Adrenal gland (tissue), 12 donors: ENCODE measurements around the gene TGDS. TPM values are rescaled to one million over a fixed set of nuclear protein-coding genes. Genes with fewer than 3 reads are reported as not detected.

Experiments used
- DNase-seq, 7 donors: peaks; one replicate each; pipeline ENCODE4 v3.0.0-alpha.2; 2019 to 2020
- H3K27ac ChIP-seq, 5 donors: fragments of 200-600 bp; sonication (generic) in 4 of 5; 1 replicate in 3 of 5; 2 replicates in 2 of 5; pipeline versions ENCODE4 v1.5.1 to v1.8.0; 2016 to 2020; ENCODE audit warnings: mild to moderate bottlenecking in 1 of 5
- H3K27me3 ChIP-seq: fragments of 200-600 bp; 2 replicates; pipeline ENCODE4 v1.8.0; 2021
- H3K36me3 ChIP-seq, 2 donors: fragments of 200-600 bp; replicated peaks in 1 of 2; 1 replicate in 1 of 2; 2 replicates in 1 of 2; pipeline versions ENCODE4 v1.5.1 to v1.8.0; 2018 to 2022
- H3K4me1 ChIP-seq, 2 donors: fragments of 200-600 bp; replicated peaks in 1 of 2; 1 replicate in 1 of 2; 2 replicates in 1 of 2; pipeline versions ENCODE4 v1.5.1 to v1.8.0; 2018 to 2021
- H3K4me3 ChIP-seq, 4 donors: fragments of 200-600 bp; sonication (generic) in 3 of 4; one replicate each; pipeline ENCODE4 v1.5.1; 2016 to 2018
- H3K9me3 ChIP-seq, 3 donors: fragments of 200-600 bp; sonication (generic) in 1 of 3; replicated peaks in 1 of 3; 1 replicate in 2 of 3; 2 replicates in 1 of 3; pipeline versions ENCODE4 v1.5.1 to v1.8.0; 2016 to 2021
- POLR2A ChIP-seq, 2 donors: fragments of 450-650 bp; IDR thresholded peaks; one replicate each; pipeline ENCODE4 v1.6.1; 2017; ENCODE audit warnings: antibody characterized with exemption in 2 of 2, mild to moderate bottlenecking in 2 of 2, moderate library complexity in 1 of 2
- WGBS, 4 donors: extraction: QIAGEN DNeasy Blood & Tissue Kit in 2 of 4; methylation state at CpG; one replicate each; pipeline versions ENCODE4 v1.1.5 to v1.1.7; 2013 to 2017; 5-methylcytosine and 5-hydroxymethylcytosine counted together
- intact Hi-C, 2 donors: fragments of 100-400 bp; cut with DNase I; formaldehyde crosslinking; loops; one replicate each; pipeline versions ENCODE4 v1.14.1 to v1.15.0; 2022 to 2023
- polyA plus RNA-seq, 3 donors: library from polyadenylated mRNA; stranded (reverse); fragments of 200-250 nt in 2 of 3; fragments of 350-450 nt in 1 of 3; fragmentation: Illumina TruSeq in 1 of 3; extraction: RNeasy Lipid Tissue Mini Kit (QIAGEN cat#74804) in 1 of 3; gene quantifications; one replicate each; pipeline ENCODE4 v1.2.3, GENCODE V29; 2013 to 2014
- total RNA-seq, 9 donors: library from RNA; depleted of rRNA in 4 of 9; stranded (reverse); fragments of >200 nt in 4 of 9; fragments of 120-200 nt in 1 of 9; fragmentation: NEBNext Ultra II Directional in 1 of 9; extraction: Animal tissue kit (Norgen Biotek cat#: 25700) in 1 of 9; gene quantifications; one replicate each; pipeline versions ENCODE4 v1.1.0 to v1.2.4, GENCODE V29; 2013 to 2023
- TF ChIP-seq, protein P1 (sequence below), 6 experiments: fragments of 450-650 bp in 4 of 6; fragments of 200-600 bp in 2 of 6; sonication (generic) in 1 of 6; IDR thresholded peaks; 1 replicate in 5 of 6; 2 replicates in 1 of 6; pipeline versions ENCODE4 v1.5.1 to v1.8.0; 2016 to 2021; ENCODE audit warnings: antibody characterized with exemption in 6 of 6, mild to moderate bottlenecking in 2 of 6, moderate library complexity in 1 of 6
- donor health status: healthy with polysubstance abuse.
- donor health status: Bipolar disorder and iron deficiency.
- donor health status: DM: yes; HTN: yes; CAD: no.
- donor health status: DM: no; HTN: no; CAD: no.
- donor health status: DM: no; HTN: no; CAD: no.
- donor health status: DM: yes; HTN: yes; CAD: no.

TGDS gene
- total and polyA plus RNA-seq, 12 donors, result 6.2 to 27.4 (median 11.6) TPM

DNA sequence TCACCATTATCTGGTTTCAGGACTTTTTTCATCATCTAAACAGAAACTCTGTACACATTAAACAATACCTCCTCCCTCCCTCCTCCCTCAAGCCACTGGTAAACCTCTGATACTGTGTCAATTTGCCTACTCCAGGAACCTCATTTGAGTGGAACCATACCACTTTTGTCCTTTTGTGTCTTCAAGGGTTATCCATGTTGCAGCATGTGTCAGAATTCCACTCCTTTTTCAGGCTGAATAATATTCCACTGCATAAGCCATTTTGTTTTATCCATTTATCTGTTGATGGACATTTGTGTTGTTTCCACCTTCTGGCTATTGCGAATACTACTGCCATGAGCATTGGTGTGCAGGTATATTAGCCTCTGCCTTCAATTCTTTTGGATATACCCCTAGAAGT is 27.5 kb downstream of the TGDS start:
- no peak for DNase-seq
- no peak for TF ChIP-seq POLR2A (IDR thresholded peaks at IDR 0.05)
- TF ChIP-seq, protein P1, sequence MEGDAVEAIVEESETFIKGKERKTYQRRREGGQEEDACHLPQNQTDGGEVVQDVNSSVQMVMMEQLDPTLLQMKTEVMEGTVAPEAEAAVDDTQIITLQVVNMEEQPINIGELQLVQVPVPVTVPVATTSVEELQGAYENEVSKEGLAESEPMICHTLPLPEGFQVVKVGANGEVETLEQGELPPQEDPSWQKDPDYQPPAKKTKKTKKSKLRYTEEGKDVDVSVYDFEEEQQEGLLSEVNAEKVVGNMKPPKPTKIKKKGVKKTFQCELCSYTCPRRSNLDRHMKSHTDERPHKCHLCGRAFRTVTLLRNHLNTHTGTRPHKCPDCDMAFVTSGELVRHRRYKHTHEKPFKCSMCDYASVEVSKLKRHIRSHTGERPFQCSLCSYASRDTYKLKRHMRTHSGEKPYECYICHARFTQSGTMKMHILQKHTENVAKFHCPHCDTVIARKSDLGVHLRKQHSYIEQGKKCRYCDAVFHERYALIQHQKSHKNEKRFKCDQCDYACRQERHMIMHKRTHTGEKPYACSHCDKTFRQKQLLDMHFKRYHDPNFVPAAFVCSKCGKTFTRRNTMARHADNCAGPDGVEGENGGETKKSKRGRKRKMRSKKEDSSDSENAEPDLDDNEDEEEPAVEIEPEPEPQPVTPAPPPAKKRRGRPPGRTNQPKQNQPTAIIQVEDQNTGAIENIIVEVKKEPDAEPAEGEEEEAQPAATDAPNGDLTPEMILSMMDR (IDR thresholded peaks at IDR 0.05), result no peak
- Histone ChIP-seq H3K4me3 (no peak overlapping the region), H3K27ac (no peak overlapping the region), H3K36me3 (peaks cover 3 to 33% of the 10 kb centered on the region in 2 donors), H3K9me3 (no peaks in the 10 kb centered on the region), H3K27me3 (no peaks in the 10 kb centered on the region), H3K4me1 (no peaks in the 10 kb centered on the region)
- intact Hi-C loops, result no loop called here
- 93 to 100% (median 96%) methylated on average over 1 of the region's 1 CpG for WGBS, 4 donors

- intact Hi-C loops, result no loop called here
- no peak for TF ChIP-seq POLR2A (IDR thresholded peaks at IDR 0.05)
- TF ChIP-seq, protein P1 (IDR thresholded peaks at IDR 0.05), result no peak
- 84 to 97% (median 95%) methylated on average over 3 of the region's 3 CpGs for WGBS, 4 donors
- H3K4me3 ChIP-seq, result no peak overlapping the region
- H3K27me3 ChIP-seq, result no peaks in the 10 kb centered on the region
- no peaks in the 10 kb centered on the region for H3K9me3 ChIP-seq
- no peaks in the 10 kb centered on the region for H3K4me1 ChIP-seq
- peaks cover 3 to 24% of the 10 kb centered on the region in 2 donors for H3K36me3 ChIP-seq
- DNase-seq, result no peak
- no peak overlapping the region for H3K27ac ChIP-seq
These were observed 28.4 kb downstream of the TGDS start for GRCh38 chr13:94567581-94567980.

DNA sequence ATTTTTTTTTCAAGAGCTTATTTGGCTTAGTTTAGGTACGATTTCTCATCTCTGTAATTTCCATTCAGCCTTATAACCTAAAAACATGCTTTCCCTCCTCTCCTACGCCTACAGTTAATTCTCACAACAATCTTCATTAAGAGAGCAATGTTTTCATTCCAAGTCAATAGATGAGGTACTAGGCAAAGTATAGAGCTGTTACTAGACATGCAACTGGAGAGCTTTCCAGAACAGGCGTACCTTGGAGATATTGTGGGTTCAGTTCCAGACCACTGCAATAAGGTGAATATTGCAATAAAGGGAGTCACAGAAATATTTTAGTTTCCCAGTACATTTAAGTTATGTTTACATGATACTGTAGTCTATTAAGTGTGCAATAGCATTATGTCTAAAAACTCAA is 34.8 kb downstream of the TGDS start:
- no peaks in the 10 kb centered on the region for H3K4me1 ChIP-seq
- DNase-seq, result no peak
- no peak overlapping the region for H3K27ac ChIP-seq
- no peak overlapping the region for H3K4me3 ChIP-seq
- no peaks in the 10 kb centered on the region for H3K36me3 ChIP-seq
- no peak for TF ChIP-seq POLR2A (IDR thresholded peaks at IDR 0.05)
- TF ChIP-seq, protein P1 (IDR thresholded peaks at IDR 0.05), result no peak
- H3K27me3 ChIP-seq, result no peaks in the 10 kb centered on the region
- H3K9me3 ChIP-seq, result no peaks in the 10 kb centered on the region
- intact Hi-C loops, result no loop called here
- WGBS, 4 donors, result 85 to 94% (median 89%) methylated on average over 3 of the region's 3 CpGs

DNA sequence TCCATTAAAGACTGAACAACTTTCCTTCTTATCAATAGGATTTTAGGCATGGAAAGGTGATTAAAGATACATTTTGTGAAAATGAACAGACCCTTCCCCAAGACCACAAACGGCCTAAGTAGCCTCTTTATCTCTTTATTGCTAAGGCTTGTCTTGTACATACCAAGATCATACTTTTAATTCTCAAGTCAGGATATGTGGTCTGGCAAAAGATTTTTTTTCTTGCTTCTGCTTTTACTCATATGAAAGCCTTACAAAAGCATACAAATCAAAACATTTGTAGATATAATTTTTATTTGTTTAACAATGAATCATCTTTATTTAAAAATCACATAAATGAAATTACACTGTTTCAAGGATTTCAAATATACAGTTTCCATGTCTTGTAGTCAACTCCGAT is 35.8 kb downstream of the TGDS start:
- H3K9me3 ChIP-seq, result no peaks in the 10 kb centered on the region
- WGBS, 4 donors, result 63 to 74% (median 68%) methylated on average over 2 of the region's 2 CpGs

More for the DNA sequence above, 35.8 kb downstream of the TGDS start:
- no peaks in the 10 kb centered on the region for H3K27me3 ChIP-seq
- intact Hi-C loops, result no loop called here
- no peak for DNase-seq
- no peaks in the 10 kb centered on the region for H3K4me1 ChIP-seq
- H3K4me3 ChIP-seq, result no peak overlapping the region
- H3K36me3 ChIP-seq, result no peaks in the 10 kb centered on the region
- TF ChIP-seq, protein P1 (IDR thresholded peaks at IDR 0.05), result no peak
- no peak for TF ChIP-seq POLR2A (IDR thresholded peaks at IDR 0.05)
- H3K27ac ChIP-seq, result no peak overlapping the region
